Neural progenitor cell (in vitro differentiated cells): ENCODE data around the gene NAPA. TPM values are rescaled to one million over a fixed set of nuclear protein-coding genes. Genes with fewer than 3 reads are reported as not detected.

Experiments
- DNase-seq: peaks from one replicate; pipeline ENCODE4 v3.0.0-alpha.2; 2016; ENCODE audit warnings: low spot score
- H2AFZ ChIP-seq: fragments of 200-600 bp; sonication (generic); replicated peaks from 2 replicates; pipeline ENCODE4 v1.6.1; 2016; ENCODE audit warnings: antibody characterized with exemption
- H3F3A ChIP-seq: fragments of 200-600 bp; sonication (generic); 2 replicates; pipeline ENCODE4 v1.6.1; 2016; ENCODE audit warnings: antibody characterized with exemption, low read depth
- H3K27ac ChIP-seq: fragments of 200-600 bp; sonication (generic); 2 replicates; pipeline ENCODE4 v1.5.1; 2016; ENCODE audit warnings: mild to moderate bottlenecking
- H3K27me3 ChIP-seq: fragments of 200-600 bp; sonication (generic); 2 replicates; pipeline ENCODE4 v1.6.1; 2016; ENCODE audit warnings: mild to moderate bottlenecking, moderate library complexity
- H3K36me3 ChIP-seq: fragments of 200-600 bp; sonication (generic); 2 replicates; pipeline ENCODE4 v1.5.1; 2016
- H3K4me1 ChIP-seq: fragments of 200-600 bp; sonication (generic); 2 replicates; pipeline ENCODE4 v1.6.1; 2016; ENCODE audit warnings: mixed run types
- H3K4me2 ChIP-seq: fragments of 200-600 bp; sonication (generic); 2 replicates; pipeline ENCODE4 v1.6.1; 2016
- H3K4me3 ChIP-seq: fragments of 200-600 bp; sonication (generic); 2 replicates; pipeline ENCODE4 v1.5.1; 2016
- H3K79me2 ChIP-seq: fragments of 200-600 bp; sonication (generic); 2 replicates; pipeline ENCODE4 v1.6.1; 2016; ENCODE audit warnings: low read depth
- H3K9ac ChIP-seq: fragments of 200-600 bp; sonication (generic); 2 replicates; pipeline ENCODE4 v1.6.1; 2016
- H3K9me3 ChIP-seq: fragments of 200-600 bp; sonication (generic); 2 replicates; pipeline ENCODE4 v1.5.1; 2016; ENCODE audit warnings: low read depth
- H4K20me1 ChIP-seq: fragments of 200-600 bp; sonication (generic); 2 replicates; pipeline ENCODE4 v1.6.1; 2016; ENCODE audit warnings: low read depth
- H3K27ac Mint-ChIP-seq: 3 replicates; pipeline ENCODE4 v1.8.0; 2021; ENCODE audit warnings: mixed read lengths
- H3K27me3 Mint-ChIP-seq: 2 replicates; pipeline ENCODE4 v1.8.0; 2022; ENCODE audit warnings: low read depth, mild to moderate bottlenecking, inconsistent platforms, moderate library complexity, mixed read lengths; ENCODE audit not compliant: insufficient read depth
- H3K36me3 Mint-ChIP-seq: 3 replicates; pipeline ENCODE4 v1.8.0; 2021; ENCODE audit warnings: mixed read lengths
- H3K4me1 Mint-ChIP-seq: 3 replicates; pipeline ENCODE4 v1.8.0; 2021; ENCODE audit warnings: mixed read lengths
- H3K4me3 Mint-ChIP-seq: 3 replicates; pipeline ENCODE4 v1.8.0; 2021; ENCODE audit warnings: mild to moderate bottlenecking, moderate library complexity, mixed read lengths
- H3K9me3 Mint-ChIP-seq: 3 replicates; pipeline ENCODE4 v1.8.0; 2020; ENCODE audit warnings: mixed read lengths
- CTCF ChIP-seq: fragments of 200-600 bp; sonication (generic); IDR thresholded peaks from 2 replicates; pipeline ENCODE4 v1.5.1; 2017; ENCODE audit warnings: antibody characterized with exemption, mild to moderate bottlenecking
- EZH2 ChIP-seq: fragments of 200-600 bp; sonication (generic); IDR thresholded peaks from 2 replicates; pipeline ENCODE4 v1.6.1; 2017; ENCODE audit warnings: antibody characterized with exemption, mild to moderate bottlenecking, moderate library complexity
- EZH2phosphoT487 ChIP-seq: fragments of 200-600 bp; sonication (generic); IDR thresholded peaks from 2 replicates; pipeline ENCODE4 v1.6.1; 2017; ENCODE audit warnings: antibody characterized with exemption
- total RNA-seq: library from RNA; depleted of rRNA; stranded (reverse); fragments of >200 nt; gene quantifications from 2 replicates; pipeline ENCODE4 v1.2.3, GENCODE V29; 2015; ENCODE audit warnings: low replicate concordance

The NAPA gene
- total RNA-seq, 1 donor from 2014 or later, result 30.2 TPM

- no peaks in the 10 kb centered on the region for H3K36me3 ChIP-seq
- TF ChIP-seq CTCF, result no peak
- TF ChIP-seq EZH2, result no peak
- H3K9me3 ChIP-seq, result no peaks in the 10 kb centered on the region
- H3K4me2 ChIP-seq, result no peak overlapping the region
- H3F3A ChIP-seq, result no peaks in the 10 kb centered on the region
- no peaks in the 10 kb centered on the region for H3K27me3 ChIP-seq
- Mint-ChIP-seq H3K36me3 (no peaks in the 10 kb centered on the region), H3K4me3 (no peak overlapping the region), H3K27ac (no peak overlapping the region), H3K4me1 (peaks cover 4% of the 10 kb centered on the region), H3K9me3 (no peaks in the 10 kb centered on the region), H3K27me3 (peaks cover 6% of the 10 kb centered on the region)
- H3K9ac ChIP-seq, result no peak overlapping the region
- H4K20me1 ChIP-seq, result no peaks in the 10 kb centered on the region
- H3K79me2 ChIP-seq, result no peaks in the 10 kb centered on the region
- no peak overlapping the region for H3K27ac ChIP-seq
- no peak for DNase-seq
- no peaks in the 10 kb centered on the region for H3K4me1 ChIP-seq
- H2AFZ ChIP-seq, result no peak overlapping the region
- H3K4me3 ChIP-seq, result no peak overlapping the region
Observed at GRCh38 chr19:47537493-47537892, 22.6 kb upstream of the NAPA start.

- H3K4me2 ChIP-seq, result no peak overlapping the region
- H3K4me3 Mint-ChIP-seq, result no peak overlapping the region
- no peaks in the 10 kb centered on the region for H3K27me3 ChIP-seq
- H3K27ac Mint-ChIP-seq, result no peak overlapping the region
- H3K9me3 Mint-ChIP-seq, result no peaks in the 10 kb centered on the region
- H3K4me3 ChIP-seq, result no peak overlapping the region
- TF ChIP-seq CTCF, result no peak
- TF ChIP-seq EZH2phosphoT487, result no peak
- TF ChIP-seq EZH2, result no peak
- no peaks in the 10 kb centered on the region for H3K36me3 ChIP-seq
- H3K27me3 Mint-ChIP-seq, result peaks cover 9% of the 10 kb centered on the region
- H3K79me2 ChIP-seq, result no peaks in the 10 kb centered on the region
- H4K20me1 ChIP-seq, result no peaks in the 10 kb centered on the region
- no peaks in the 10 kb centered on the region for H3K9me3 ChIP-seq
- no peaks in the 10 kb centered on the region for H3K4me1 Mint-ChIP-seq
- no peak overlapping the region for H2AFZ ChIP-seq
- H3F3A ChIP-seq, result no peaks in the 10 kb centered on the region
- H3K27ac ChIP-seq, result no peak overlapping the region
- no peak for DNase-seq
- H3K36me3 Mint-ChIP-seq, result no peaks in the 10 kb centered on the region
- no peaks in the 10 kb centered on the region for H3K4me1 ChIP-seq
- H3K9ac ChIP-seq, result no peak overlapping the region
Observed at GRCh38 chr19:47534628-47535027, 19.8 kb upstream of the NAPA start.

GRCh38 chr19:47531640-47532387 lies 17.0 kb upstream of the NAPA start:
- TF ChIP-seq CTCF (no peak), EZH2phosphoT487 (no peak), EZH2 (no peak)

More at GRCh38 chr19:47531640-47532387, 17.0 kb upstream of the NAPA start:
- H3K4me3 Mint-ChIP-seq, result no peak overlapping the region
- Histone ChIP-seq H3K4me3 (no peak overlapping the region), H3F3A (no peaks in the 10 kb centered on the region), H3K4me1 (no peaks in the 10 kb centered on the region), H3K36me3 (no peaks in the 10 kb centered on the region), H4K20me1 (no peaks in the 10 kb centered on the region), H3K79me2 (no peaks in the 10 kb centered on the region), H3K9me3 (no peaks in the 10 kb centered on the region), H2AFZ (no peak overlapping the region), H3K27me3 (no peaks in the 10 kb centered on the region), H3K4me2 (no peak overlapping the region), H3K9ac (no peak overlapping the region), H3K27ac (no peak overlapping the region)
- no peaks in the 10 kb centered on the region for H3K36me3 Mint-ChIP-seq
- no peaks in the 10 kb centered on the region for H3K4me1 Mint-ChIP-seq
- DNase-seq, result no peak
- H3K27me3 Mint-ChIP-seq, result peaks cover 6% of the 10 kb centered on the region
- H3K27ac Mint-ChIP-seq, result no peak overlapping the region
- H3K9me3 Mint-ChIP-seq, result no peaks in the 10 kb centered on the region
